Liver (tissue), 9 donors: Measurements from ENCODE around the gene TUBGCP6. TPM values are rescaled to one million over a fixed set of nuclear protein-coding genes. Genes with fewer than 3 reads are reported as not detected.

Experiments
- DNase-seq: peaks from one replicate; pipeline ENCODE4 v3.0.0-alpha.2; 2017; ENCODE audit warnings: low spot score
- H3K27ac ChIP-seq, 2 donors: one replicate each; pipeline ENCODE4 v1.7.0; 2013; ENCODE audit warnings: inconsistent platforms in 2 of 2, low read length in 2 of 2, control low read depth in 1 of 2, low read depth in 1 of 2, mild to moderate bottlenecking in 1 of 2
- H3K27me3 ChIP-seq, 4 donors: one replicate each; pipeline versions ENCODE4 v1.6.1 to v1.7.0; 2013; ENCODE audit warnings: low read length in 3 of 4, inconsistent platforms in 1 of 4, mild to moderate bottlenecking in 1 of 4, moderate library complexity in 1 of 4; ENCODE audit not compliant: control insufficient read depth in 4 of 4, insufficient read depth in 4 of 4
- H3K36me3 ChIP-seq, 4 donors: one replicate each; pipeline versions ENCODE4 v1.6.1 to v1.7.0; 2013; ENCODE audit warnings: low read length in 3 of 4, mild to moderate bottlenecking in 3 of 4, low read depth in 1 of 4, moderate library complexity in 1 of 4; ENCODE audit not compliant: control insufficient read depth in 4 of 4, insufficient read depth in 3 of 4
- H3K4me1 ChIP-seq, 4 donors: one replicate each; pipeline versions ENCODE4 v1.6.1 to v1.7.0; 2013; ENCODE audit warnings: low read length in 3 of 4, mild to moderate bottlenecking in 3 of 4, moderate library complexity in 1 of 4; ENCODE audit not compliant: control insufficient read depth in 4 of 4, insufficient read depth in 4 of 4
- H3K4me3 ChIP-seq, 3 donors: one replicate each; pipeline versions ENCODE4 v1.6.1 to v1.7.0; 2013; ENCODE audit warnings: low read length in 3 of 3, control low read depth in 1 of 3, low read depth in 1 of 3, mild to moderate bottlenecking in 1 of 3
- H3K9ac ChIP-seq, 2 donors: one replicate each; pipeline ENCODE4 v1.7.0; 2013; ENCODE audit warnings: low read length in 2 of 2, mild to moderate bottlenecking in 2 of 2, moderate library complexity in 2 of 2, control low read depth in 1 of 2, low read depth in 1 of 2
- H3K9me3 ChIP-seq, 4 donors: one replicate each; pipeline versions ENCODE4 v1.6.1 to v1.7.0; 2013; ENCODE audit warnings: low read length in 3 of 4; ENCODE audit not compliant: control insufficient read depth in 4 of 4
- CTCF ChIP-seq: fragments of 150-350 bp; IDR thresholded peaks from 2 replicates; pipeline ENCODE4 v1.5.1; 2017; ENCODE audit warnings: improper control_type of control experiment, low read depth, low read length; ENCODE audit not compliant: missing input control
- FOXA1 ChIP-seq: IDR thresholded peaks from 2 replicates; pipeline ENCODE4 v1.6.1; 2016; ENCODE audit warnings: antibody characterized with exemption
- FOXA2 ChIP-seq: IDR thresholded peaks from 2 replicates; pipeline ENCODE4 v1.6.1; 2016; ENCODE audit warnings: antibody characterized with exemption
- HNF4A ChIP-seq, 2 donors: conservative IDR thresholded peaks; 2 replicates each; pipeline ENCODE4 v1.6.1; 2016; ENCODE audit warnings: antibody characterized with exemption in 2 of 2, mild to moderate bottlenecking in 2 of 2
- HNF4G ChIP-seq: IDR thresholded peaks from 2 replicates; pipeline ENCODE4 v1.6.1; 2016; ENCODE audit warnings: antibody characterized with exemption
- NR2F2 ChIP-seq: IDR thresholded peaks from 2 replicates; pipeline ENCODE4 v1.6.1; 2016; ENCODE audit warnings: antibody characterized with exemption
- RAD21 ChIP-seq, 2 donors: IDR thresholded peaks; 2 replicates each; pipeline ENCODE4 v1.6.1; 2016; ENCODE audit warnings: antibody characterized with exemption in 2 of 2, mild to moderate bottlenecking in 2 of 2
- REST ChIP-seq: IDR thresholded peaks from 2 replicates; pipeline ENCODE4 v1.6.1; 2016; ENCODE audit warnings: antibody characterized with exemption, mild to moderate bottlenecking
- RXRA ChIP-seq, 2 donors: IDR thresholded peaks; 2 replicates each; pipeline ENCODE4 v1.6.1; 2017 to 2018; ENCODE audit warnings: antibody characterized with exemption in 2 of 2, mild to moderate bottlenecking in 1 of 2
- SP1 ChIP-seq: IDR thresholded peaks from 2 replicates; pipeline ENCODE4 v1.6.1; 2018; ENCODE audit warnings: antibody characterized with exemption, mild to moderate bottlenecking
- TAF1 ChIP-seq: conservative IDR thresholded peaks from 2 replicates; pipeline ENCODE4 v1.6.1; 2016; ENCODE audit warnings: antibody characterized with exemption, mild to moderate bottlenecking
- WGBS: extraction: QIAGEN DNeasy Blood & Tissue Kit; methylation state at CpG from one replicate; pipeline ENCODE4 v1.1.7; 2013; 5-methylcytosine and 5-hydroxymethylcytosine counted together
- polyA plus RNA-seq, 2 donors: library from polyadenylated mRNA; stranded (reverse) in 1 of 2; unstranded in 1 of 2; fragments of 200-250 nt in 1 of 2; fragments of >200 nt in 1 of 2; fragmentation: Nextera tagmentation in 1 of 2; extraction: Ambion mirVana in 1 of 2; gene quantifications; one replicate each; pipeline versions ENCODE4 v1.2.1 to v1.2.3, GENCODE V29; 2013 to 2015
- total RNA-seq, 2 donors: library from RNA; depleted of rRNA; stranded (reverse); fragments of >200 nt; gene quantifications; one replicate each; pipeline ENCODE4 v1.2.3, GENCODE V29; 2014
- donor health status: healthy.
- donor health status: healthy.
- donor health status: healthy.
- donor health status: healthy.
- donor health status: healthy.

TUBGCP6 gene
- total and polyA plus RNA-seq, 4 donors: 9.3 to 31.7 (median 16.4) TPM

DNA sequence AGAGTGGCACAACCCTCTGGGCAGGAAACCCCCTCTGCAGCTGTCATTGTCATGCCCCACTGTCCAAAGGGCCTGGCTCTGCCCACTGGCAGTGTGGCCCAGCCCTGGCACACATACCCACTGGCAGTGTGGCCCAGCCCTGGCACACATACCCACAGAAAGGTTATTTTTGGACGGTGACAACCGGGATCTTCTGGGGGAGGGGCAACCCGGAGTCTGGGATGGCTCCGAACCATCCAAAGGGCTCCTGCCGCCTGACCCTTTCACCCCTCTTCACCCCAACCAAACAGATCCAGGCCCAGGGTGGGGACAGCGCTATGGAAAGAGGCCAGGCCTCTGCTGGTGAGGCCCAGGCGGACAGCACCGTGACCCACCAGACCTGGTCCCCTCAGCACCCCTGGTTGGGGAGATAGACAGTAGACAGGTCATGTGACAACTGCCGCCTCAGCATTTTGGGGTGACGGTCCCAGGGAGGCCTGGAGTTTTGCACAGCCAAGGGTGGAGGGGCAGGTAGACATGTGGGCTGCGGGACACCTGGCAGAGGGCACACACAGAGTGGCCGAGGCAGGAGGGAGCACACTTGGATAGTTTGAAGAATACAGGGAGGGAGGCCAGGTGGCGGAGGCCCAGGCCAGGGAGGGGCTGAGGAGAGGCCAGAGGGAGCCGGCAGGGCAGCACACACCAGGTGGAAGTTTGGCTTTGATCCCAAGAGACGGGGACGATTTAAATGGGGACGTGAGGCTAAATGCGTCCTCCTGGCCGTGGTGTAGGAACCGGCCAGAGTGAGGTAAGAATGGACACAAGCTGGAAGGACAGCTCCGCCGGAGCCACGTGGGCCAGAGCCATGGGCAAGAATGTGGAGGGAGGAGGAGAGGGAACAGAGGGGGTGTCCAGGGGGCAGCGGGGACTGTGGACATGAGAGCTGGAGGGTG, 13.8 kb upstream of the TUBGCP6 start:
- H3K9ac ChIP-seq: no peak overlapping the region
- DNase-seq: no peak
- H3K27me3 ChIP-seq: no peaks in the 10 kb centered on the region

DNA sequence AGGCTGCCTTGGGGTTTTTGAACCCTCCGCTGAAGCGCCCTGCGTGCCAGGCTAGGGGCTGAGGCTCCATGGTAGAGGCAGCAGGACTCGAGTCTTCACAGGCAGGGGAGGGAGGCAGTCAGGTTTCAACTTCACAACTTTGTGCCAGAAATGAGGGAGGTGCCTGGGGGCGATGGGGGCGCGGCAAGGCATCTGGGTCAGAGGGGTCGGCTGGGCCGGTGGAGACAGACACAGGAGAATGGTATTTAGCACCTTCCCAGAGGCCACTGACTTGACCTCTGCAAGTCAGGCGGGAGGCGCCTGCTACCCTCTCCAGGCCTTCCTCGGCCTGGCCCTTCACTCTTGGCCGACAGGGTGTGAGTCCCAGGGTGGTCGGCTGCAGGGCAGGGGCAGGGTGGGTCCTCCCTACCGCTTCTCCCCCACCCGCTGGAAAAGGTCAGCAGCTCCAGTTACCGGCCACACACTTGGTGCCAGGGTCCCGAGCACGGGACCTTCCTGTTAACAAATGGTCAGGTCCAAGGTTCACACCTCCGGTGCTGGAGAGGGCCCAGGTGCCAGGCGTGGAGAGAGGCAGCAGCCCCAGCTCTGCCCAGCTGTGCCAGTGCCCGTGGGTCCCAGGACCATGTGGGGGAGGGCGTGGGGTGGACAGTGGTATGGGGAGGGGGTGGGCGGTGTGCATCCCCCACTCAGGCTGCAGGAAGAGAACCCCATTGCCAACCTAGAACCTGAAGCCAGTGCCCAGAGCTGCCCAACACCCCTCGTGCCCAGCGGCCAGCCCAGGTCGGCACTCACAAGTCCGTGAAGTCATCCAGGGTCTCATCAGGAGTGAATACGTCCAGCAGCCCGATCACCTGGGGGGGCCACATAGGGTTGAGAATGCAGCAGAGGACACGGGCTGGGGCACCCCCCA, 12.9 kb upstream of the TUBGCP6 start:
- Histone ChIP-seq H3K36me3 (peaks cover 0 to 1% (median 0%) of the 10 kb centered on the region in 4 donors), H3K9me3 (no peaks in the 10 kb centered on the region), H3K4me3 (no peak overlapping the region), H3K27ac (peak overlapping the region; percentile 38 to 41), H3K9ac (no peak overlapping the region), H3K27me3 (no peaks in the 10 kb centered on the region), H3K4me1 (peaks cover 16 to 37% (median 29%) of the 10 kb centered on the region in 4 donors)
- no peak for DNase-seq
- WGBS: 44% methylated on average over 31 of the region's 31 CpGs
- no peak for TF ChIP-seq CTCF
- TF ChIP-seq REST: peak; percentile 37
- TF ChIP-seq SP1: peak; percentile 75
- TF ChIP-seq FOXA1: no peak
- peak; percentile 29 to 62 for TF ChIP-seq RXRA (IDR thresholded peaks at IDR 0.05)
- peak; percentile 66 for TF ChIP-seq HNF4G
- no peak for TF ChIP-seq NR2F2
- TF ChIP-seq RAD21 (IDR thresholded peaks at IDR 0.05): no peak
- TF ChIP-seq HNF4A (conservative IDR thresholded peaks at IDR 0.05): peak; percentile 83 to 87
- TF ChIP-seq TAF1: no peak
- TF ChIP-seq FOXA2: no peak

More for the DNA sequence above, 13.8 kb upstream of the TUBGCP6 start:
- H3K4me1 ChIP-seq: peaks cover 16 to 37% (median 29%) of the 10 kb centered on the region in 4 donors
- no peak overlapping the region for H3K4me3 ChIP-seq
- 61% methylated on average over 24 of the region's 24 CpGs for WGBS
- peak in 1 of 2 donors; percentile 40 for TF ChIP-seq RXRA (IDR thresholded peaks at IDR 0.05)
- TF ChIP-seq HNF4A (conservative IDR thresholded peaks at IDR 0.05): no peak
- H3K9me3 ChIP-seq: no peaks in the 10 kb centered on the region
- peak overlapping the region in 1 of 2 donors; percentile 41 for H3K27ac ChIP-seq
- H3K36me3 ChIP-seq: peaks cover 0 to 1% (median 0%) of the 10 kb centered on the region in 4 donors
